T-helper 9 cell (primary cell): ENCODE data around the gene LYPLA2.
"Not testable (repeated sequence)": the region's sequence is repeated elsewhere in the genome, so short reads cannot be mapped to it uniquely, and the experiment has no call there.

Experiments used
- DNase-seq: peaks from one replicate; pipeline ENCODE4 v3.0.0-alpha.2; 2020

The LYPLA2 gene

GRCh38 chr1:23801338-23801748, 10.4 kb downstream of the LYPLA2 start:
- no peak for DNase-seq

GRCh38 chr1:23801876-23802275, 10.9 kb downstream of the LYPLA2 start:
- no peak for DNase-seq

GRCh38 chr1:23802809-23803342, 11.9 kb downstream of the LYPLA2 start:
- DNase-seq: not testable (repeated sequence)

- no peak for DNase-seq
These were observed 12.7 kb downstream of the LYPLA2 start for GRCh38 chr1:23803674-23804073.

- no peak for DNase-seq
These were observed 13.4 kb downstream of the LYPLA2 start for GRCh38 chr1:23804183-23804835.

GRCh38 chr1:23805025-23805424, 14.1 kb downstream of the LYPLA2 start:
- DNase-seq: no peak

- no peak for DNase-seq
These were observed 15.3 kb downstream of the LYPLA2 start for GRCh38 chr1:23806280-23806679.

- no peak for DNase-seq
These were observed 16.5 kb downstream of the LYPLA2 start for GRCh38 chr1:23807453-23807852.

- DNase-seq: peak; percentile 74
These were observed 18.8 kb downstream of the LYPLA2 start for GRCh38 chr1:23809751-23810171.

GRCh38 chr1:23810818-23811540, 20.0 kb downstream of the LYPLA2 start:
- DNase-seq: no peak

GRCh38 chr1:23814016-23814415, 23.1 kb downstream of the LYPLA2 start:
- no peak for DNase-seq

- no peak for DNase-seq
These were observed 25.4 kb downstream of the LYPLA2 start for GRCh38 chr1:23816361-23816760.

- DNase-seq: no peak
These were observed 26.0 kb downstream of the LYPLA2 start for GRCh38 chr1:23816906-23817305.

- no peak for DNase-seq
These were observed 26.7 kb downstream of the LYPLA2 start for GRCh38 chr1:23817633-23818032.

- no peak for DNase-seq
These were observed 32.8 kb downstream of the LYPLA2 start for GRCh38 chr1:23823767-23824166.

GRCh38 chr1:23824711-23825075, 33.7 kb downstream of the LYPLA2 start:
- DNase-seq: no peak

GRCh38 chr1:23825076-23825761, 34.3 kb downstream of the LYPLA2 start, which contains the start of gene HMGCL:
HMGCL (minus strand) TSS chr1:23825429; CDS start chr1:23825415, 14 bp downstream.
- DNase-seq: peak; percentile 85

GRCh38 chr1:23825762-23826522, 35.0 kb downstream of the LYPLA2 start:
- no peak for DNase-seq

GRCh38 chr1:23826590-23826989, 35.6 kb downstream of the LYPLA2 start:
- DNase-seq: not testable (repeated sequence)

- no peak for DNase-seq
These were observed 36.8 kb downstream of the LYPLA2 start for GRCh38 chr1:23827717-23828116.

- DNase-seq: not testable (repeated sequence)
These were observed 43.2 kb downstream of the LYPLA2 start for GRCh38 chr1:23834156-23834555.

- DNase-seq: no peak
These were observed 45.1 kb downstream of the LYPLA2 start for GRCh38 chr1:23836037-23836436.

- DNase-seq: no peak
These were observed 47.0 kb downstream of the LYPLA2 start for GRCh38 chr1:23837908-23838307.
